ENCODE data around the gene BHMT2. TPM values are rescaled to one million over a fixed set of nuclear protein-coding genes. Genes with fewer than 3 reads are reported as not detected.

BHMT2 gene
- total and polyA plus RNA-seq, 2 donors (not counting 3 experiments of a cell fraction or from before 2014, with no cell fraction given) = 0.71 to 0.92 TPM

DNA sequence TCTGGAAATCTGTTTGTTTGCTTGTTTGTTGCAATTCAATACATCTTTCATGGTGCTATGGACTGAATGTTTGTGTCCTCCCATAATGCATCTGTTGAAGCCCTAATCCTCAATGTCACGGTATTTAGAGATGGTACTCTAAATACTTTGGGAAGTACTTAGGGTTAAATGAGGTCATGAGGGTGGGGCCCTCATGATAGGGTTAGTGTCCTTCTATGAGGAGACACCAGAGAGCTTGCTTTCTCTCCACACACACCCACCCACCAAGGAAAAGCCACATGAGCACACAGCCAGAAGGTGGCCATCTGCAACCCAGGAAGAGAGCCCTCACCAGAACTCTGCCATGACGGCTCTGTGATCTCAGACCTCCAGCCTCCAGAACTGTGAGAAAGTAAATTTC is 32.8 kb upstream of the BHMT2 start:
- DNase-seq (ENCODE audit: low read depth, low spot score) (no peak), FAIRE-seq (no peak)
- CTCF ChIA-PET = no interaction called here

More for the DNA sequence above, 32.8 kb upstream of the BHMT2 start:
- H4K20me1 ChIP-seq (replicated peaks; ENCODE audit: control insufficient read depth, extremely low read depth, insufficient read depth, low read length) = no peaks in the 10 kb centered on the region
- no peak overlapping the region for H2AFZ ChIP-seq (ENCODE audit: low read depth, low read length)
- TF ChIP-seq JUN (IDR thresholded peaks at IDR 0.05; ENCODE audit: borderline replicate concordance, insufficient read depth, insufficient read length, low read depth) = no peak
- TF ChIP-seq POLR2A (IDR thresholded peaks at IDR 0.05; ENCODE audit: low read depth, low read length) = no peak
- no peak for TF ChIP-seq GATA2 (IDR thresholded peaks at IDR 0.05; ENCODE audit: insufficient read depth, insufficient read length, low read depth, low read length)
- no peak for TF ChIP-seq FOS (IDR thresholded peaks at IDR 0.05; ENCODE audit: borderline replicate concordance, insufficient read depth, low read length)
- TF ChIP-seq, protein P1, sequence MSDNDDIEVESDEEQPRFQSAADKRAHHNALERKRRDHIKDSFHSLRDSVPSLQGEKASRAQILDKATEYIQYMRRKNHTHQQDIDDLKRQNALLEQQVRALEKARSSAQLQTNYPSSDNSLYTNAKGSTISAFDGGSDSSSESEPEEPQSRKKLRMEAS (IDR thresholded peaks at IDR 0.05; ENCODE audit: insufficient read depth, insufficient read length) = no peak
- no peak for TF ChIP-seq EZH2 (IDR thresholded peaks at IDR 0.05; ENCODE audit: borderline replicate concordance, low read depth, low read length, severe bottlenecking)
- no peak for TF ChIP-seq POLR2AphosphoS5 (IDR thresholded peaks at IDR 0.05; ENCODE audit: insufficient read depth, low read depth, low read length)
- TF ChIP-seq MYC (IDR thresholded peaks at IDR 0.05; ENCODE audit: low read depth, low read length) = no peak
- TF ChIP-seq, protein P2, sequence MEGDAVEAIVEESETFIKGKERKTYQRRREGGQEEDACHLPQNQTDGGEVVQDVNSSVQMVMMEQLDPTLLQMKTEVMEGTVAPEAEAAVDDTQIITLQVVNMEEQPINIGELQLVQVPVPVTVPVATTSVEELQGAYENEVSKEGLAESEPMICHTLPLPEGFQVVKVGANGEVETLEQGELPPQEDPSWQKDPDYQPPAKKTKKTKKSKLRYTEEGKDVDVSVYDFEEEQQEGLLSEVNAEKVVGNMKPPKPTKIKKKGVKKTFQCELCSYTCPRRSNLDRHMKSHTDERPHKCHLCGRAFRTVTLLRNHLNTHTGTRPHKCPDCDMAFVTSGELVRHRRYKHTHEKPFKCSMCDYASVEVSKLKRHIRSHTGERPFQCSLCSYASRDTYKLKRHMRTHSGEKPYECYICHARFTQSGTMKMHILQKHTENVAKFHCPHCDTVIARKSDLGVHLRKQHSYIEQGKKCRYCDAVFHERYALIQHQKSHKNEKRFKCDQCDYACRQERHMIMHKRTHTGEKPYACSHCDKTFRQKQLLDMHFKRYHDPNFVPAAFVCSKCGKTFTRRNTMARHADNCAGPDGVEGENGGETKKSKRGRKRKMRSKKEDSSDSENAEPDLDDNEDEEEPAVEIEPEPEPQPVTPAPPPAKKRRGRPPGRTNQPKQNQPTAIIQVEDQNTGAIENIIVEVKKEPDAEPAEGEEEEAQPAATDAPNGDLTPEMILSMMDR (IDR thresholded peaks at IDR 0.05; ENCODE audit: extremely low read depth in 1 of 2, insufficient read depth in 1 of 2, low read depth in 1 of 2, low read length in 2 of 2) = no peak
- dilution Hi-C loops (cut with MboI; ENCODE audit: extremely low pct_ligation_motif_present, low sequenced_read_pairs) = no loop called here
- no peak overlapping the region for H3K27ac ChIP-seq (ENCODE audit: insufficient read depth, low read depth, low read length)
- POLR2A ChIA-PET = no interaction called here
- no peak overlapping the region for H3K9ac ChIP-seq (replicated peaks; ENCODE audit: extremely low read depth, insufficient read depth, low read length)
- H3K36me3 ChIP-seq (ENCODE audit: control insufficient read depth in 2 of 2, extremely low read depth in 1 of 2, insufficient read depth in 2 of 2, low read length in 2 of 2) = no peaks in the 10 kb centered on the region
- H3K9me3 ChIP-seq (replicated peaks; ENCODE audit: control insufficient read depth, insufficient read depth, low read length) = no peaks in the 10 kb centered on the region
- no peaks in the 10 kb centered on the region for H3K79me2 ChIP-seq (ENCODE audit: control insufficient read depth, insufficient read depth, low read length)
- H3K4me3 ChIP-seq (replicated peaks in 1 of 3; ENCODE audit: insufficient read depth in 1 of 3, low read depth in 1 of 3, low read length in 3 of 3) = no peak overlapping the region
- H3K4me2 ChIP-seq (ENCODE audit: insufficient read depth, low read length) = no peak overlapping the region
- BruUV-seq (replicated peaks) = no TSS peak
- peaks cover 0 to 1% of the 10 kb centered on the region in 2 experiments for H3K27me3 ChIP-seq (ENCODE audit: control insufficient read depth in 2 of 2, insufficient read depth in 2 of 2, low read length in 2 of 2)
- H3K9me1 ChIP-seq (replicated peaks; ENCODE audit: control insufficient read depth, extremely low read depth, insufficient read depth, low read length) = no peaks in the 10 kb centered on the region
- intact Hi-C loops (cut with micrococcal nuclease) = no loop called here
- no peaks in the 10 kb centered on the region for H3K4me1 ChIP-seq (ENCODE audit: control insufficient read depth, extremely low read depth, insufficient read depth, low read length)
